ENCODE results near the gene MICAL1.

The MICAL1 gene

GRCh38 chr6:109455437-109456110 lies at the start of gene MICAL1:
MICAL1 (minus strand) TSS chr6:109455772; CDS start chr6:109454196, 1,576 bp downstream.
- FAIRE-seq (no peak), DNase-seq (ENCODE audit: insufficient read length, low spot score) (peak; percentile 61)

GRCh38 chr6:109503327-109504224 lies 48.0 kb upstream of the MICAL1 start:
- no peak for DNase-seq (ENCODE audit: insufficient read length, low spot score)
- FAIRE-seq: no peak

- FAIRE-seq: no peak
- DNase-seq (ENCODE audit: insufficient read length, low spot score): no peak
Measured at GRCh38 chr6:109498936-109499335, 43.4 kb upstream of the MICAL1 start.

- DNase-seq (ENCODE audit: insufficient read length, low spot score) (no peak), FAIRE-seq (no peak)
Measured at GRCh38 chr6:109498052-109498451, 42.5 kb upstream of the MICAL1 start.

GRCh38 chr6:109496036-109496772 lies 40.6 kb upstream of the MICAL1 start:
- DNase-seq (ENCODE audit: insufficient read length, low spot score) (no peak), FAIRE-seq (no peak)

- FAIRE-seq (no peak), DNase-seq (ENCODE audit: insufficient read length, low spot score) (no peak)
Measured at GRCh38 chr6:109493865-109494264, 38.3 kb upstream of the MICAL1 start.

- FAIRE-seq (no peak), DNase-seq (ENCODE audit: insufficient read length, low spot score) (no peak)
Measured at GRCh38 chr6:109491207-109491938, 35.8 kb upstream of the MICAL1 start.

GRCh38 chr6:109490713-109491112 lies 35.1 kb upstream of the MICAL1 start:
- DNase-seq (ENCODE audit: insufficient read length, low spot score): no peak
- FAIRE-seq: no peak

- no peak for FAIRE-seq
Measured at GRCh38 chr6:109488001-109488400, 32.4 kb upstream of the MICAL1 start.

GRCh38 chr6:109486068-109486467 lies 30.5 kb upstream of the MICAL1 start:
- no peak for FAIRE-seq
- no peak for DNase-seq (ENCODE audit: insufficient read length, low spot score)

More at GRCh38 chr6:109488001-109488400, 32.4 kb upstream of the MICAL1 start:
- no peak for DNase-seq (ENCODE audit: insufficient read length, low spot score)

- no peak for DNase-seq (ENCODE audit: insufficient read length, low spot score)
- no peak for FAIRE-seq
Measured at GRCh38 chr6:109485266-109485935, 29.8 kb upstream of the MICAL1 start.

GRCh38 chr6:109484122-109484521 lies 28.6 kb upstream of the MICAL1 start:
- DNase-seq (ENCODE audit: insufficient read length, low spot score): no peak
- FAIRE-seq: no peak

- no peak for FAIRE-seq
Measured at GRCh38 chr6:109483735-109484057, 28.1 kb upstream of the MICAL1 start.

GRCh38 chr6:109482905-109483734 lies 27.5 kb upstream of the MICAL1 start, which contains the start of gene ZBTB24:
ZBTB24 (minus strand) TSS chr6:109483219; CDS start chr6:109482026, 1,193 bp downstream.
- no peak for FAIRE-seq
- DNase-seq (ENCODE audit: insufficient read length, low spot score): peak; percentile 78

More at GRCh38 chr6:109483735-109484057, 28.1 kb upstream of the MICAL1 start:
- DNase-seq (ENCODE audit: insufficient read length, low spot score): no peak

GRCh38 chr6:109480993-109481480 lies 25.5 kb upstream of the MICAL1 start:
- DNase-seq (ENCODE audit: insufficient read length, low spot score) (no peak), FAIRE-seq (no peak)

GRCh38 chr6:109478841-109479624 lies 23.5 kb upstream of the MICAL1 start:
- no peak for FAIRE-seq
- no peak for DNase-seq (ENCODE audit: insufficient read length, low spot score)

- FAIRE-seq (no peak), DNase-seq (ENCODE audit: insufficient read length, low spot score) (no peak)
Measured at GRCh38 chr6:109478222-109478805, 22.7 kb upstream of the MICAL1 start.

GRCh38 chr6:109477725-109478124 lies 22.2 kb upstream of the MICAL1 start:
- FAIRE-seq (no peak), DNase-seq (ENCODE audit: insufficient read length, low spot score) (no peak)
